Measurements from ENCODE around the gene REV1. TPM values are rescaled to one million over a fixed set of nuclear protein-coding genes. Genes with fewer than 3 reads are reported as not detected.
A peak's percentile ranks its signal among the peaks of the same experiment; 100 is the strongest.
"Not testable (repeated sequence)": the region's sequence is repeated elsewhere in the genome, so short reads cannot be mapped to it uniquely, and the experiment has no call there.

The REV1 gene
- total RNA-seq, 1 donor from 2014 or later, result 40.2 TPM

DNA sequence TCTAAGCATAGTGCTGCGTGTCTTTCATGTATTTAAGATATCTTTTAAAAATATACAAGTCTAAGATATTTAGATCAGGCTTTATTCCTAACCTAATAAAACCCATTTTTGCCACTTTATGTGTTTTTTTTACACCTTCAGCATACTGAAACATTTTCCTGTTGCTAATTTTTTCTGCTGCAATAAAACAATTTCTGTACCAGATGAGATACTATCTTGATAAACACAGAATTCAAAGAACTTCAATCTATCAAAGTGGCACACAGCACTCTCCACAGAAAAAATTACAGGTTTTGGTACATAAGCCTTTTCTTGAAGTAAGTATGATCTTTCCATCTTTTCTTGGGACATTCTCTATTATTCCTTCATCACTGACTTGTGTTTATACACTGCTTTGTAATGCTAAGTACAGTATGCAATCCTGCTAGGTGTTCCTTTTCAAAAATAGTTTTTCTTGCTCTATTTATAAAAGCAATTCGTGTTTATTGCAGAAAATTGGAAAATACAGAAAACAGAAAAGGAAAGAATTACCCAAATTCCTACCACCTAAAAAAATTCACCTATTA, 16.2 kb downstream of the REV1 start:
- Mint-ChIP-seq H3K4me3 (ENCODE audit: unreplicated experiment) (no peak overlapping the region), H3K27ac (ENCODE audit: unreplicated experiment) (peak overlapping the region; percentile 50), H3K36me3 (ENCODE audit: low read depth, unreplicated experiment) (peaks cover 8% of the 10 kb centered on the region), H3K9me3 (ENCODE audit: unreplicated experiment) (no peaks in the 10 kb centered on the region), H3K4me1 (ENCODE audit: unreplicated experiment) (peaks cover 25% of the 10 kb centered on the region), H3K27me3 (ENCODE audit: unreplicated experiment) (no peaks in the 10 kb centered on the region)
- TF ChIP-seq, protein P1, sequence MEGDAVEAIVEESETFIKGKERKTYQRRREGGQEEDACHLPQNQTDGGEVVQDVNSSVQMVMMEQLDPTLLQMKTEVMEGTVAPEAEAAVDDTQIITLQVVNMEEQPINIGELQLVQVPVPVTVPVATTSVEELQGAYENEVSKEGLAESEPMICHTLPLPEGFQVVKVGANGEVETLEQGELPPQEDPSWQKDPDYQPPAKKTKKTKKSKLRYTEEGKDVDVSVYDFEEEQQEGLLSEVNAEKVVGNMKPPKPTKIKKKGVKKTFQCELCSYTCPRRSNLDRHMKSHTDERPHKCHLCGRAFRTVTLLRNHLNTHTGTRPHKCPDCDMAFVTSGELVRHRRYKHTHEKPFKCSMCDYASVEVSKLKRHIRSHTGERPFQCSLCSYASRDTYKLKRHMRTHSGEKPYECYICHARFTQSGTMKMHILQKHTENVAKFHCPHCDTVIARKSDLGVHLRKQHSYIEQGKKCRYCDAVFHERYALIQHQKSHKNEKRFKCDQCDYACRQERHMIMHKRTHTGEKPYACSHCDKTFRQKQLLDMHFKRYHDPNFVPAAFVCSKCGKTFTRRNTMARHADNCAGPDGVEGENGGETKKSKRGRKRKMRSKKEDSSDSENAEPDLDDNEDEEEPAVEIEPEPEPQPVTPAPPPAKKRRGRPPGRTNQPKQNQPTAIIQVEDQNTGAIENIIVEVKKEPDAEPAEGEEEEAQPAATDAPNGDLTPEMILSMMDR (IDR thresholded peaks at IDR 0.05; ENCODE audit: unreplicated experiment), result no peak
- DNase-seq (ENCODE audit: low spot score), result no peak

GRCh38 chr2:99472600-99472960, 17.2 kb downstream of the REV1 start:
- Mint-ChIP-seq H3K4me3 (ENCODE audit: unreplicated experiment) (no peak overlapping the region), H3K27ac (ENCODE audit: unreplicated experiment) (no peak overlapping the region), H3K9me3 (ENCODE audit: unreplicated experiment) (no peaks in the 10 kb centered on the region), H3K27me3 (ENCODE audit: unreplicated experiment) (no peaks in the 10 kb centered on the region), H3K36me3 (ENCODE audit: low read depth, unreplicated experiment) (peaks cover 12% of the 10 kb centered on the region), H3K4me1 (ENCODE audit: unreplicated experiment) (peaks cover 21% of the 10 kb centered on the region)
- TF ChIP-seq, protein P1 (IDR thresholded peaks at IDR 0.05; ENCODE audit: unreplicated experiment), result no peak
- DNase-seq (ENCODE audit: low spot score), result no peak

GRCh38 chr2:99471654-99472599, 17.9 kb downstream of the REV1 start:
- TF ChIP-seq, protein P1 (IDR thresholded peaks at IDR 0.05; ENCODE audit: unreplicated experiment), result no peak
- H3K4me1 Mint-ChIP-seq (ENCODE audit: unreplicated experiment), result peaks cover 21% of the 10 kb centered on the region
- peaks cover 12% of the 10 kb centered on the region for H3K36me3 Mint-ChIP-seq (ENCODE audit: low read depth, unreplicated experiment)
- no peak for DNase-seq (ENCODE audit: low spot score)
- no peaks in the 10 kb centered on the region for H3K9me3 Mint-ChIP-seq (ENCODE audit: unreplicated experiment)
- peak overlapping the region; percentile 57 for H3K27ac Mint-ChIP-seq (ENCODE audit: unreplicated experiment)
- no peaks in the 10 kb centered on the region for H3K27me3 Mint-ChIP-seq (ENCODE audit: unreplicated experiment)
- no peak overlapping the region for H3K4me3 Mint-ChIP-seq (ENCODE audit: unreplicated experiment)

GRCh38 chr2:99470957-99471356, 18.9 kb downstream of the REV1 start:
- Mint-ChIP-seq H3K27me3 (ENCODE audit: unreplicated experiment) (no peaks in the 10 kb centered on the region), H3K9me3 (ENCODE audit: unreplicated experiment) (no peaks in the 10 kb centered on the region), H3K36me3 (ENCODE audit: low read depth, unreplicated experiment) (peaks cover 12% of the 10 kb centered on the region), H3K4me1 (ENCODE audit: unreplicated experiment) (peaks cover 21% of the 10 kb centered on the region), H3K4me3 (ENCODE audit: unreplicated experiment) (no peak overlapping the region), H3K27ac (ENCODE audit: unreplicated experiment) (no peak overlapping the region)
- DNase-seq (ENCODE audit: low spot score), result no peak
- TF ChIP-seq, protein P1 (IDR thresholded peaks at IDR 0.05; ENCODE audit: unreplicated experiment), result no peak

- H3K4me3 Mint-ChIP-seq (ENCODE audit: unreplicated experiment); DNase-seq (ENCODE audit: low spot score); H3K27me3 Mint-ChIP-seq (ENCODE audit: unreplicated experiment); H3K27ac Mint-ChIP-seq (ENCODE audit: unreplicated experiment); H3K9me3 Mint-ChIP-seq (ENCODE audit: unreplicated experiment): not testable (repeated sequence)
- peaks cover 12% of the 10 kb centered on the region for H3K36me3 Mint-ChIP-seq (ENCODE audit: low read depth, unreplicated experiment)
- peaks cover 20% of the 10 kb centered on the region for H3K4me1 Mint-ChIP-seq (ENCODE audit: unreplicated experiment)
Observed at GRCh38 chr2:99470459-99470858, 19.4 kb downstream of the REV1 start.
